GM18907 (cell line): ENCODE data around the gene ZNF264.
"Not testable (repeated sequence)": the region's sequence is repeated elsewhere in the genome, so short reads cannot be mapped to it uniquely, and the experiment has no call there.

Experiments used
- ATAC-seq: cut with Tn5 transposase; IDR thresholded peaks from one replicate; pipeline ENCODE4 v1.9.1; 2021; ENCODE audit warnings: mild to moderate bottlenecking, moderate library complexity; ENCODE audit not compliant: unreplicated experiment

ZNF264 gene

GRCh38 chr19:57244513-57244912, 53.2 kb downstream of the ZNF264 start:
- no peak for ATAC-seq

- ATAC-seq = no peak
These were observed 53.8 kb downstream of the ZNF264 start for GRCh38 chr19:57245066-57245465.

- no peak for ATAC-seq
These were observed 54.7 kb downstream of the ZNF264 start for GRCh38 chr19:57245959-57246358.

GRCh38 chr19:57248646-57249045, 57.3 kb downstream of the ZNF264 start:
- ATAC-seq = no peak

GRCh38 chr19:57249329-57249728, 58.0 kb downstream of the ZNF264 start:
- no peak for ATAC-seq

GRCh38 chr19:57253767-57254166, 62.5 kb downstream of the ZNF264 start:
- not testable (repeated sequence) for ATAC-seq

- ATAC-seq = no peak
These were observed 70.7 kb downstream of the ZNF264 start for GRCh38 chr19:57262044-57262443.

GRCh38 chr19:57263244-57263741, 72.0 kb downstream of the ZNF264 start:
- ATAC-seq = no peak

- no peak for ATAC-seq
These were observed 76.0 kb downstream of the ZNF264 start for GRCh38 chr19:57267291-57267690.

GRCh38 chr19:57269515-57270250, 78.4 kb downstream of the ZNF264 start:
- ATAC-seq = peak; percentile 57

GRCh38 chr19:57271280-57271679, 80.0 kb downstream of the ZNF264 start:
- no peak for ATAC-seq
